CD14-positive monocyte (primary cell): ENCODE data around the gene TRIM29. TPM values are rescaled to one million over a fixed set of nuclear protein-coding genes. Genes with fewer than 3 reads are reported as not detected.

Experiments
- DNase-seq, 3 donors: peaks; one replicate each; pipeline ENCODE4 v3.0.0-alpha.2; 2011 to 2022
- H2AFZ ChIP-seq: 2 replicates; pipeline ENCODE4 v1.6.0; 2012; ENCODE audit warnings: mild to moderate bottlenecking, low read depth, low read length, inconsistent platforms; ENCODE audit not compliant: insufficient read depth, poor library complexity, severe bottlenecking
- H3K27ac ChIP-seq, 2 donors: 1 replicate in 1 of 2; 2 replicates in 1 of 2; pipeline ENCODE4 v1.5.1; 2012 to 2013; ENCODE audit warnings: low read length in 2 of 2, control low read depth in 1 of 2, inconsistent platforms in 1 of 2, low read depth in 1 of 2, mild to moderate bottlenecking in 1 of 2
- H3K27me3 ChIP-seq, 2 donors: one replicate each; pipeline versions ENCODE4 v1.6.0 to v1.6.1; 2011 to 2013; ENCODE audit warnings: low read length in 2 of 2; ENCODE audit not compliant: control insufficient read depth in 2 of 2, insufficient read depth in 2 of 2
- H3K36me3 ChIP-seq, 2 donors: replicated peaks in 1 of 2; 1 replicate in 1 of 2; 2 replicates in 1 of 2; pipeline versions ENCODE4 v1.5.1 to v1.6.1; 2012 to 2013; ENCODE audit warnings: low read length in 2 of 2, control low read depth in 1 of 2, inconsistent platforms in 1 of 2, mild to moderate bottlenecking in 1 of 2; ENCODE audit not compliant: insufficient read depth in 2 of 2, control insufficient read depth in 1 of 2
- H3K4me1 ChIP-seq, 2 donors: 1 replicate in 1 of 2; 2 replicates in 1 of 2; pipeline versions ENCODE4 v1.5.1 to v1.6.1; 2012 to 2013; ENCODE audit warnings: low read length in 2 of 2, control low read depth in 1 of 2, inconsistent platforms in 1 of 2, mild to moderate bottlenecking in 1 of 2, moderate library complexity in 1 of 2; ENCODE audit not compliant: insufficient read depth in 2 of 2, control insufficient read depth in 1 of 2
- H3K4me2 ChIP-seq: replicated peaks from 2 replicates; pipeline ENCODE3; 2012; ENCODE audit warnings: low read length, moderate library complexity, mild to moderate bottlenecking; ENCODE audit not compliant: poor library complexity, severe bottlenecking; ENCODE audit errors: extremely low read depth
- H3K4me3 ChIP-seq, 3 experiments: fragments of 200-600 bp in 1 of 3; sonication (generic) in 1 of 3; replicated peaks in 1 of 3; 1 replicate in 2 of 3; 2 replicates in 1 of 3; pipeline ENCODE4 v1.5.1; 2011 to 2013; ENCODE audit warnings: low read length in 3 of 3, mild to moderate bottlenecking in 3 of 3, control low read depth in 2 of 3, low read depth in 2 of 3, inconsistent platforms in 1 of 3, moderate library complexity in 1 of 3
- H3K79me2 ChIP-seq: 2 replicates; pipeline ENCODE4 v1.6.0; 2012; ENCODE audit warnings: mild to moderate bottlenecking, control low read depth, inconsistent platforms, low read length, moderate library complexity; ENCODE audit not compliant: insufficient read depth
- H3K9ac ChIP-seq: 2 replicates; pipeline ENCODE4 v1.6.0; 2017; ENCODE audit warnings: low read length, mild to moderate bottlenecking; ENCODE audit not compliant: insufficient read depth, poor library complexity, severe bottlenecking
- H3K9me3 ChIP-seq, 2 donors: replicated peaks in 1 of 2; 1 replicate in 1 of 2; 2 replicates in 1 of 2; pipeline versions ENCODE4 v1.5.1 to v1.6.1; 2012 to 2013; ENCODE audit warnings: low read length in 2 of 2, control low read depth in 1 of 2; ENCODE audit not compliant: control insufficient read depth in 1 of 2, insufficient read depth in 1 of 2
- H4K20me1 ChIP-seq: 2 replicates; pipeline ENCODE4 v1.6.0; 2012; ENCODE audit warnings: mild to moderate bottlenecking, low read length, control low read depth, moderate library complexity; ENCODE audit not compliant: insufficient read depth
- H3K27ac Mint-ChIP-seq, 7 donors: one replicate each; pipeline ENCODE4 v1.8.0; 2020; ENCODE audit warnings: mild to moderate bottlenecking in 7 of 7, mixed read lengths in 7 of 7, moderate library complexity in 6 of 7, inconsistent platforms in 2 of 7
- H3K27me3 Mint-ChIP-seq, 3 donors: one replicate each; pipeline ENCODE4 v1.8.0; 2021 to 2022; ENCODE audit warnings: low read depth in 3 of 3, mild to moderate bottlenecking in 3 of 3, mixed read lengths in 3 of 3, moderate library complexity in 3 of 3, inconsistent platforms in 1 of 3
- H3K36me3 Mint-ChIP-seq, 2 donors: one replicate each; pipeline ENCODE4 v1.8.0; 2020; ENCODE audit warnings: mixed read lengths in 2 of 2, inconsistent platforms in 1 of 2, mild to moderate bottlenecking in 1 of 2
- H3K4me1 Mint-ChIP-seq: one replicate; pipeline ENCODE4 v1.8.0; 2020; ENCODE audit warnings: mild to moderate bottlenecking, mixed read lengths
- H3K4me3 Mint-ChIP-seq, 2 donors: one replicate each; pipeline ENCODE4 v1.8.0; 2020; ENCODE audit warnings: mild to moderate bottlenecking in 2 of 2, mixed read lengths in 2 of 2, moderate library complexity in 1 of 2
- H3K9me3 Mint-ChIP-seq, 7 donors: one replicate each; pipeline ENCODE4 v1.8.0; 2020 to 2022; ENCODE audit warnings: mixed read lengths in 7 of 7, mild to moderate bottlenecking in 6 of 7, moderate library complexity in 6 of 7, inconsistent platforms in 2 of 7
- CTCF ChIP-seq: fragments of 200-600 bp; IDR thresholded peaks from one replicate; pipeline ENCODE4 v1.8.0; 2022; ENCODE audit warnings: antibody characterized with exemption, mild to moderate bottlenecking
- WGBS: methylation state at CpG from one replicate; pipeline ENCODE4 v1.1.5; 2013; ENCODE audit warnings: missing lambda C conversion rate; ENCODE audit not compliant: insufficient coverage; 5-methylcytosine and 5-hydroxymethylcytosine counted together
- intact Hi-C, 2 donors: fragments of 100-400 bp; cut with micrococcal nuclease; formaldehyde crosslinking; loops; one replicate each; pipeline versions ENCODE4 v1.15.0 to v1.15.1; 2023
- polyA plus RNA-seq, 3 donors: library from polyadenylated mRNA; depleted of rRNA in 1 of 3; unstranded in 2 of 3; stranded (reverse) in 1 of 3; fragments of 300-500 nt in 2 of 3; fragments of >200 nt in 1 of 3; fragmentation: Illumina TruSeq in 2 of 3; gene quantifications; 1 replicate in 2 of 3; 2 replicates in 1 of 3; pipeline ENCODE4 v1.2.3, GENCODE V29; 2012 to 2021

The TRIM29 gene
- polyA plus RNA-seq, 3 donors, result not detected

- no peaks in the 10 kb centered on the region for H4K20me1 ChIP-seq
- H3K9ac ChIP-seq, result no peak overlapping the region
- Mint-ChIP-seq H3K27me3 (peaks cover 13 to 24% (median 15%) of the 10 kb centered on the region in 3 donors), H3K9me3 (peaks cover 0 to 2% (median 0%) of the 10 kb centered on the region in 7 donors), H3K36me3 (no peaks in the 10 kb centered on the region), H3K4me3 (no peak overlapping the region), H3K27ac (no peak overlapping the region), H3K4me1 (peaks cover 2% of the 10 kb centered on the region)
- WGBS, result 100% methylated on average over 2 of the region's 15 CpGs
- H3K27me3 ChIP-seq, result no peaks in the 10 kb centered on the region
- TF ChIP-seq CTCF, result no peak
- H3K36me3 ChIP-seq, result no peaks in the 10 kb centered on the region
- intact Hi-C loops, result no loop called here
- no peaks in the 10 kb centered on the region for H3K79me2 ChIP-seq
- H2AFZ ChIP-seq, result no peak overlapping the region
- no peak for DNase-seq
- no peak overlapping the region for H3K27ac ChIP-seq
- H3K4me2 ChIP-seq, result no peak overlapping the region
- H3K4me1 ChIP-seq, result no peaks in the 10 kb centered on the region
- no peak overlapping the region for H3K4me3 ChIP-seq
- H3K9me3 ChIP-seq, result no peaks in the 10 kb centered on the region
Observed at GRCh38 chr11:120112174-120112796, 25.6 kb downstream of the TRIM29 start.

DNA sequence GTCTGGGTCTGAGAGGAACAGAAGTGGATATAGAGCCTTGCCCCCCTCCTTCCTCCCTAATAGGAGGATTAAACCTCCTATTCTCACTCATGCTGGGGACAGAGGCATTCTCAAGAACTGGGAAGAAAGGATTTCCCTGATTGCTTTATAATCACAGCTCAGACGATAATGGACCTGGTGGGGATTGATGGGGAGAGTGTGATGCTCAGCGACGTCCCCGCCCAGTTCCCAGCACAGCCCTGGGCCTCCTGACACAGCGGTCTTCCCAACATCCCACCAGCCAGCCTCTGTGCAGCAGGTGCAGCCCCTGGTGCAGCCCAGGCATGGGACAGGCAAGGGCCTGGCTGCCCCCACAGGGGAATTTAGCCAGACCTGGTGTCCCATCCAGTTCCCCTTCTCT, 28.4 kb downstream of the TRIM29 start:
- no peaks in the 10 kb centered on the region for H3K27me3 ChIP-seq
- intact Hi-C loops, result loop anchor here in 1 of 2 donors (2.0 kb wide), 1 partner anchor 443 kb away; no protein-coding TSS in a partner anchor

More for the DNA sequence above, 28.4 kb downstream of the TRIM29 start:
- H4K20me1 ChIP-seq, result no peaks in the 10 kb centered on the region
- Mint-ChIP-seq H3K27ac (no peak overlapping the region), H3K27me3 (peaks cover 16 to 28% (median 18%) of the 10 kb centered on the region in 3 donors), H3K4me1 (peaks cover 2% of the 10 kb centered on the region), H3K9me3 (no peaks in the 10 kb centered on the region), H3K4me3 (no peak overlapping the region), H3K36me3 (no peaks in the 10 kb centered on the region)
- no peak overlapping the region for H3K27ac ChIP-seq
- no peak overlapping the region for H2AFZ ChIP-seq
- WGBS, result 100% methylated on average over 1 of the region's 5 CpGs
- DNase-seq, result no peak
- H3K4me2 ChIP-seq, result no peak overlapping the region
- no peaks in the 10 kb centered on the region for H3K4me1 ChIP-seq
- no peaks in the 10 kb centered on the region for H3K79me2 ChIP-seq
- no peak overlapping the region for H3K4me3 ChIP-seq
- no peak overlapping the region for H3K9ac ChIP-seq
- H3K36me3 ChIP-seq, result no peaks in the 10 kb centered on the region
- no peaks in the 10 kb centered on the region for H3K9me3 ChIP-seq
- no peak for TF ChIP-seq CTCF
